Measurements from ENCODE around the gene DARS2.

Gene DARS2

DNA sequence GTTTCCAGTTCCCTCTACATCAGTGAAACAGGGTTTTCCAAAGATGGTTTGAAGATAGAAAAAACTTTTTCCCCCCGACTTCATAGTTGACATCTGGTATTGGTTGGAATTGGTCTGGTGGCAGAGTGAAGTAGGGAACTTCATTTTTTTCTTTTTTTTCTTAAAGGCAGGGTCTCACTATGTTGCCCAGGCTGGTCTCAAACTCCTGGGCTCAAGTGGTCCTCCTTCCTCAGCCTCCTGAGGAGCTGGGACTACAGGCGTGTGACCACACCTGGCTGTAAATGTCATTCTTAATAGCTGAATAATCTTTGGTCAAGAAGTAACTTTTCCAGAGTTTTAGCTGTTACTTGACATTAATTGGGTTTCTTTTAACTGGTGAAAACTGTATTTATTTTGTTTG is 65.4 kb downstream of the DARS2 start:
- DNase-seq: no peak

DNA sequence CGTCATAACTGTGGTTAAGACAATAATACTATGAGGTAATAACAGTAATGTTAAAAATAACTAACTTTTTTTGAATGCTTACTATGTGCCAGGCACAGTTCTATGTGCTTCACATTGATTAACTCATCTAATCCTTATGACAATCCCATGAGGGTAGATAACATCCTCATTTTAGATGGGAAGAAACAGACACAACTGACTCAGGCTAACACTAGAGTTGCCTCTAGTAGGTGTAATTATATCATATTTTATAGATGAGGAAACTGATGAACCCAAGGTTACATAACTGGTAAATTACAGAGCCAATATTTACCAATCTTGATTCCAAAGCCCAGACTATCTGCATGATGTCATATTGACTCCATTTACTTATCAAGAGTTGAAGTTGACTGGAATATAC is 69.1 kb downstream of the DARS2 start:
- DNase-seq: no peak

- DNase-seq: no peak
Measured at GRCh38 chr1:173894189-173894588, 69.7 kb downstream of the DARS2 start.

DNA sequence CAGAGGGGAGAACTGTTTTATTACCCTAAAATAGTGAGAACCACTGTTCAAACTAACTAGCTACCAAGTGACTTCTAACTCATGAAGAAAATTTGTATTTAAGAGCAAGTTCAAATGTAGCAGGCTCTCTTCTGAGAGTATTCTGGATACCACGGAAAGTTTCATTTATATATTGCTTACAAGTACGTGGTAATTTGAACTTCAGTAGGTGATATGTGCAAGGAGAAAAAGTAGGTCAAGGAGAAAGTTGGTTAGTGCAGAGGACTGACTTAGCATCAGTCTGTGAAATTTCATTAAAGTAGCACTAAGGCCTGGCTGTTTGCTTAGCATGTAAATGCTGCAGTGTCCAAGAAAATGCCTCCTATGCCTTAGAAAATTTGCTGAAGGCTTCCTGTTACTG is 76.0 kb downstream of the DARS2 start:
- DNase-seq: no peak

GRCh38 chr1:173900992-173901391 is 76.5 kb downstream of the DARS2 start:
- DNase-seq: no peak

- DNase-seq: no peak
Measured at GRCh38 chr1:173903827-173904531, 79.5 kb downstream of the DARS2 start.
